Hepatocyte (in vitro differentiated cells): ENCODE results near the gene IZUMO1R.

ENCODE experiments used
- EZH2 ChIP-seq: fragments of 200-600 bp; sonication (generic); IDR thresholded peaks from 2 replicates; pipeline ENCODE4 v1.6.1; 2016; ENCODE audit warnings: antibody characterized with exemption, mild to moderate bottlenecking, borderline replicate concordance
- EZH2phosphoT487 ChIP-seq: fragments of 200-600 bp; sonication (generic); IDR thresholded peaks from one replicate; pipeline ENCODE4 v1.6.1; 2018; ENCODE audit warnings: antibody characterized with exemption, mild to moderate bottlenecking, low read depth, moderate library complexity; ENCODE audit not compliant: unreplicated experiment, severe bottlenecking
- TF ChIP-seq, protein P1 (sequence below): fragments of 200-600 bp; sonication (generic); IDR thresholded peaks from 2 replicates; pipeline ENCODE4 v1.5.1; 2016; ENCODE audit warnings: antibody characterized with exemption, mild to moderate bottlenecking; ENCODE audit not compliant: poor library complexity

DNA sequence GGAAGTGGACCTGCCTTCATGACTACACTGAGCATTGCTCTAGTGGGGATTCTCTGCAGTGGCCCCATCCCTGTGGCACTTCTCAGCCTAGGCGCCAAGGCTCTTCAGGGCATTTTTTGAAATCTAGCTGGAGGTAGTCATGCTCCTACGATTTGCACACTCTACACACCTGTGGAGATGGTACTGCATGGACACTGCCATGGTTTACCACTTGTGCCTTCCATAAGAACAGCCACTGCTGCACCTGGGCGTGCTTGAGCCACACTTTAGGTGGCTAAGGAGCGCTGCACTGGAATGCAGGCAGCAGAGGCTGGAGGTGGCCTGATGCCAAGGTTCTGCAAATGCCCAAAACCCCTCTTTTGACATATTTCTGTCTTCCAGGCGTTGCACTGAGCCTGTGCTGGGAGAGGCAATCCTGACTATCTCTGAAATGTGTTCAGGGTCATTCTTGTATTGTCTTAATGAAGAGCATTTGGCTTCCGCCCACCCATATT is 24.3 kb downstream of the IZUMO1R start:
- TF ChIP-seq, protein P1, sequence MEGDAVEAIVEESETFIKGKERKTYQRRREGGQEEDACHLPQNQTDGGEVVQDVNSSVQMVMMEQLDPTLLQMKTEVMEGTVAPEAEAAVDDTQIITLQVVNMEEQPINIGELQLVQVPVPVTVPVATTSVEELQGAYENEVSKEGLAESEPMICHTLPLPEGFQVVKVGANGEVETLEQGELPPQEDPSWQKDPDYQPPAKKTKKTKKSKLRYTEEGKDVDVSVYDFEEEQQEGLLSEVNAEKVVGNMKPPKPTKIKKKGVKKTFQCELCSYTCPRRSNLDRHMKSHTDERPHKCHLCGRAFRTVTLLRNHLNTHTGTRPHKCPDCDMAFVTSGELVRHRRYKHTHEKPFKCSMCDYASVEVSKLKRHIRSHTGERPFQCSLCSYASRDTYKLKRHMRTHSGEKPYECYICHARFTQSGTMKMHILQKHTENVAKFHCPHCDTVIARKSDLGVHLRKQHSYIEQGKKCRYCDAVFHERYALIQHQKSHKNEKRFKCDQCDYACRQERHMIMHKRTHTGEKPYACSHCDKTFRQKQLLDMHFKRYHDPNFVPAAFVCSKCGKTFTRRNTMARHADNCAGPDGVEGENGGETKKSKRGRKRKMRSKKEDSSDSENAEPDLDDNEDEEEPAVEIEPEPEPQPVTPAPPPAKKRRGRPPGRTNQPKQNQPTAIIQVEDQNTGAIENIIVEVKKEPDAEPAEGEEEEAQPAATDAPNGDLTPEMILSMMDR = no peak
- TF ChIP-seq EZH2 (no peak), EZH2phosphoT487 (no peak)
